Ectodermal cell (in vitro differentiated cells): ENCODE results near the gene DOCK4.

Experiments used
- H3K27ac ChIP-seq: 2 replicates; pipeline ENCODE4 v1.7.0; 2013; ENCODE audit warnings: mild to moderate bottlenecking, low read depth, low read length; ENCODE audit not compliant: insufficient read depth, poor library complexity, severe bottlenecking
- H3K27me3 ChIP-seq: 2 replicates; pipeline ENCODE4 v1.7.0; 2013; ENCODE audit warnings: mild to moderate bottlenecking, low read length; ENCODE audit not compliant: insufficient read depth, control insufficient read depth, poor library complexity, severe bottlenecking
- H3K36me3 ChIP-seq: one replicate; pipeline ENCODE4 v1.7.0; 2013; ENCODE audit warnings: low read length; ENCODE audit not compliant: control insufficient read depth, insufficient read depth
- H3K4me1 ChIP-seq: one replicate; pipeline ENCODE4 v1.7.0; 2013; ENCODE audit warnings: low read length; ENCODE audit not compliant: control insufficient read depth, insufficient read depth
- H3K4me3 ChIP-seq: 2 replicates; pipeline ENCODE4 v1.7.0; 2013; ENCODE audit warnings: low read depth, low read length, control low read depth; ENCODE audit not compliant: insufficient read depth
- H3K9me3 ChIP-seq: 2 replicates; pipeline ENCODE4 v1.7.0; 2013; ENCODE audit warnings: mild to moderate bottlenecking, low read length, moderate library complexity; ENCODE audit not compliant: control insufficient read depth
- WGBS, 2 experiments: methylation state at CpG; one replicate each; pipeline ENCODE4 v1.1.7; 2013; ENCODE audit warnings: missing lambda C conversion rate in 2 of 2; 5-methylcytosine and 5-hydroxymethylcytosine counted together

Gene DOCK4

GRCh38 chr7:111832174-111832573 is 374.0 kb downstream of the DOCK4 start:
- 94 to 97% methylated on average over 5 of the region's 5 CpGs for WGBS, 2 experiments
- no peaks in the 10 kb centered on the region for H3K27me3 ChIP-seq
- H3K27ac ChIP-seq: no peak overlapping the region
- no peaks in the 10 kb centered on the region for H3K9me3 ChIP-seq
- no peaks in the 10 kb centered on the region for H3K4me1 ChIP-seq
- no peak overlapping the region for H3K4me3 ChIP-seq
- H3K36me3 ChIP-seq: no peaks in the 10 kb centered on the region

GRCh38 chr7:111829221-111829620 is 377.0 kb downstream of the DOCK4 start:
- Histone ChIP-seq H3K4me1 (no peaks in the 10 kb centered on the region), H3K36me3 (no peaks in the 10 kb centered on the region), H3K27me3 (no peaks in the 10 kb centered on the region), H3K4me3 (no peak overlapping the region), H3K9me3 (no peaks in the 10 kb centered on the region), H3K27ac (no peak overlapping the region)
- WGBS, 2 experiments: no CpG with 5 or more reads among the region's 2 CpGs

DNA sequence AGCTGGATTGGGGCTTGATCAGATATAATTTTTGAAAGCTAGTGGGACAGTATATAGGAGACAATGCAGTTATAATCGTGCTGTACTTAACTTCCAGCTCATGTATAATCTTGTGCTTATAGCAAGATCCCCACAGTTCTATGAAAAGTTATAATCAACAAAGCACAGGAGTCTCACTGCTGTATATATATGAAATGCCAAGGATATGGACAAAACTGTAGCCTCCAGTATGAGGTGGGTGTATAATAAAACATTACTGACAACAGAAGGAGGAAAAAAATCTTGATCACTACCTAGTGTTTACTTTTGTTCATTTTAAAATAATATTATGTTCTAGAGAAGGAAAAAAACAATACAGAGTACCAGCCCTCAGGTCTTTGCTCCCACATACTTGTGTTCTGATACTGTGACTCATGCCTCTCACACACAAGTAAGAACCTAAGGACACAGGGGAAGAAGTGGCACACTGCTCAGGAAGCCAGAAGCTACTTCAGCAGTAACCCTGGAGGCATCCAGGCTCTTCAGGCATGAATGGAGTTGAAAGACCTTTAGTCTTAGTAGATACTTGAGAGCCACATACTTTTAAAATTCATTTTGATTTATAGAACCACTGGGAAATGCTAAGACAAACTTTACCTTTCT is 378.2 kb downstream of the DOCK4 start:
- Histone ChIP-seq H3K4me3 (no peak overlapping the region), H3K36me3 (no peaks in the 10 kb centered on the region), H3K27ac (no peak overlapping the region), H3K27me3 (no peaks in the 10 kb centered on the region), H3K9me3 (no peaks in the 10 kb centered on the region), H3K4me1 (no peaks in the 10 kb centered on the region)
- 100% methylated on average over 1 of the region's 1 CpG for WGBS, 2 experiments

GRCh38 chr7:111825046-111825445 is 381.2 kb downstream of the DOCK4 start:
- Histone ChIP-seq H3K4me1 (no peaks in the 10 kb centered on the region), H3K27me3 (no peaks in the 10 kb centered on the region), H3K4me3 (no peak overlapping the region), H3K9me3 (no peaks in the 10 kb centered on the region), H3K27ac (no peak overlapping the region), H3K36me3 (no peaks in the 10 kb centered on the region)
- WGBS, 2 experiments: 82 to 95% methylated on average over 1 of the region's 2 CpGs

DNA sequence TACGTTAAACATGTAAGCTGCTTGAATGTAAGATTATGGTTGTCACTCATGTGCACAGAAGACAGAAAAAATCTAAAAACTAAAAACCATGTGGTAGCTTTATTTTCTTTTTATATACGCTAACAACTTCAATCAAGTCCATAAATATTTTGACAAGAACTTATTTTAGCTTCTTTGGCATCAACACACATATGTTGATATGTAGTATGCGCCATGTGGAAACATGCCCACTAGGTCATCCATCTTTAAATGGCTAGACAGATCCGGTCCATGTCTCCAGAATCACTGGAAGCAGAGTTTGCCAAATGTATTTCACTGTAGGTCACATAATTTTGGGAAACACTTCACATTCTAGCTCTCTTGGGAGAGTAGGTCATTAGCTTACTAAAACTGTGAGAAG is 382.4 kb downstream of the DOCK4 start:
- Histone ChIP-seq H3K4me3 (no peak overlapping the region), H3K27ac (no peak overlapping the region), H3K27me3 (no peaks in the 10 kb centered on the region), H3K36me3 (no peaks in the 10 kb centered on the region), H3K4me1 (no peaks in the 10 kb centered on the region), H3K9me3 (no peaks in the 10 kb centered on the region)
- WGBS, 2 experiments: 99 to 100% methylated on average over 2 to 3 of the region's 4 CpGs

GRCh38 chr7:111821046-111821445 is 385.2 kb downstream of the DOCK4 start:
- no peak overlapping the region for H3K4me3 ChIP-seq
- 93 to 98% methylated on average over 3 to 4 of the region's 4 CpGs for WGBS, 2 experiments
- H3K36me3 ChIP-seq: no peaks in the 10 kb centered on the region
- H3K9me3 ChIP-seq: no peaks in the 10 kb centered on the region
- no peaks in the 10 kb centered on the region for H3K27me3 ChIP-seq
- no peaks in the 10 kb centered on the region for H3K4me1 ChIP-seq
- H3K27ac ChIP-seq: no peak overlapping the region

DNA sequence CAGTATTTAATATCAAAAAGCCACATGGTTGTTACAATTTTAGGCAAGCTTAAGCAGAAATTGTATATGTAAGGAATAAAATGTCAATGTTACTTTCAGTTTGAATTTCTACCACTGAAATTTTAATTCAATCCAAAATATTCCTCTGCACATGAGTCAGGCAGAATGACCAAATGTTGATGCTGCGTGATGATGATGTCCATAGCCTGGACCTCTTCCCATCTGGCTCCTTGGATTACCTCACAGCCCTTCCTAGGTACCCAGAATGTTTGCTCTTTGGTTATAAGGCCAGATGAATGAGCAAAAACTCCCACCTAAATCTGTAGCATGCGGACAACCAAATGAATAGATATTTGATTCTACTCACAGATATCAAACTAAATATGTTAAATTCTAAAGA is 385.6 kb downstream of the DOCK4 start:
- no peaks in the 10 kb centered on the region for H3K27me3 ChIP-seq
- no peak overlapping the region for H3K4me3 ChIP-seq
- H3K4me1 ChIP-seq: no peaks in the 10 kb centered on the region
- H3K9me3 ChIP-seq: no peaks in the 10 kb centered on the region
- no peak overlapping the region for H3K27ac ChIP-seq
- WGBS, 2 experiments: 97 to 100% methylated on average over 1 to 2 of the region's 2 CpGs
- no peaks in the 10 kb centered on the region for H3K36me3 ChIP-seq

- H3K27ac ChIP-seq: no peak overlapping the region
- H3K4me3 ChIP-seq: no peak overlapping the region
- H3K4me1 ChIP-seq: no peaks in the 10 kb centered on the region
- H3K27me3 ChIP-seq: no peaks in the 10 kb centered on the region
- H3K36me3 ChIP-seq: no peaks in the 10 kb centered on the region
- WGBS, 2 experiments: 92 to 100% methylated on average over 1 of the region's 1 CpG
- H3K9me3 ChIP-seq: no peaks in the 10 kb centered on the region
Observed at GRCh38 chr7:111820121-111820520, 386.1 kb downstream of the DOCK4 start.

DNA sequence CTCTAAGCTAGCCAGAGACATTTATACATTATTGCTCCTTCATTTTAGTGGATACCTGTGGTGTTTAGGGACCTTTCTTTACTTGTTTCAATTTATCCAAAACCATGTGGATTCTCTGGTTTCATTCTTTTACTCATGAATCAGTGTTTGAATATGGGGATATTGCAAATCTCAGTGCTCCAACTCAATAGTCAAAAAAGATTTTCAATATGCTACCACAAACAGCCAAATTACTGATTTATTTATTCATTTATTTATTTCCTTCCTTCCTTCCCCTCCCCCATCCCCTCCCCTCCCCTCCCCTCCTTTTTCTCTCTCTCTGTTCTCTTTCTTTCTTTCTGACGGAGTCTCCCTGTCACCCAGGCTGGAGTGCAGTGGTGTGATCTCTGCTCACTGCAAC is 390.8 kb downstream of the DOCK4 start:
- no peaks in the 10 kb centered on the region for H3K4me1 ChIP-seq
- WGBS, 2 experiments: 67 to 100% methylated on average over 1 of the region's 1 CpG

GRCh38 chr7:111813306-111813705 is 392.9 kb downstream of the DOCK4 start:
- Histone ChIP-seq H3K27ac (no peak overlapping the region), H3K4me1 (no peaks in the 10 kb centered on the region), H3K4me3 (no peak overlapping the region), H3K36me3 (no peaks in the 10 kb centered on the region), H3K27me3 (no peaks in the 10 kb centered on the region), H3K9me3 (no peaks in the 10 kb centered on the region)
- WGBS, 2 experiments: 90 to 100% methylated on average over 3 to 4 of the region's 4 CpGs

More for the DNA sequence above, 390.8 kb downstream of the DOCK4 start:
- Histone ChIP-seq H3K27ac (no peak overlapping the region), H3K9me3 (no peaks in the 10 kb centered on the region), H3K36me3 (no peaks in the 10 kb centered on the region), H3K27me3 (no peaks in the 10 kb centered on the region), H3K4me3 (no peak overlapping the region)

DNA sequence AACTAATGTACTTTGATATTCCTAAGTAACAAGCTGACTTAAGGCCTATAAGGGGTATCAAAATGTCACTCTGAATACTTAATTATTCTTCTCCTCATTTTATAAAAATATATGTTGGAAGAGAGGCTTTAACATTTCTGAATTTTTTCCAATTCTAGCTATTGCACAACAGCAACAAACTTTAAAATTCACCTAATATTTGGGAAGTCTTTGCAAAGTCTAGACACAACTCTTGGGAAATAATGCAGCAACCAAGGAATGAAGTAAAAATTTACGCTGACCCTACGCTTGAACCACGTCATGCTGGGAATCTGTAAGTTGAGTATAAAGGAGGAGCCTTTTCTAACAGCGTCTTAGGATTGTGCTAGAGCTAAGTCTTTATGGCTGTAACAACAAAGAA is 400.0 kb downstream of the DOCK4 start:
- WGBS, 2 experiments: 80 to 86% methylated on average over 4 of the region's 4 CpGs
- Histone ChIP-seq H3K36me3 (no peaks in the 10 kb centered on the region), H3K4me1 (no peaks in the 10 kb centered on the region), H3K4me3 (no peak overlapping the region), H3K9me3 (no peaks in the 10 kb centered on the region), H3K27me3 (no peaks in the 10 kb centered on the region), H3K27ac (no peak overlapping the region)
